ENCODE results near the gene TMX3. TPM values are rescaled to one million over a fixed set of nuclear protein-coding genes. Genes with fewer than 3 reads are reported as not detected.
A peak's percentile ranks its signal among the peaks of the same experiment; 100 is the strongest.

Gene TMX3
- total RNA-seq (2014; rRNA removed; shearing (Covaris generic)) = 32.2 and 80.9 TPM in 2 replicates

GRCh38 chr18:68714712-68715496 is at the start of gene TMX3:
TSS of gene TMX3 (minus strand) at chr18:68715108. CDS start at chr18:68714981, 127 bp downstream.
- in situ Hi-C loops (cut with HindIII; ENCODE audit: low sequenced_read_pairs) = no loop called here
- peak; percentile 90 for DNase-seq (ENCODE audit: low spot score)

DNA sequence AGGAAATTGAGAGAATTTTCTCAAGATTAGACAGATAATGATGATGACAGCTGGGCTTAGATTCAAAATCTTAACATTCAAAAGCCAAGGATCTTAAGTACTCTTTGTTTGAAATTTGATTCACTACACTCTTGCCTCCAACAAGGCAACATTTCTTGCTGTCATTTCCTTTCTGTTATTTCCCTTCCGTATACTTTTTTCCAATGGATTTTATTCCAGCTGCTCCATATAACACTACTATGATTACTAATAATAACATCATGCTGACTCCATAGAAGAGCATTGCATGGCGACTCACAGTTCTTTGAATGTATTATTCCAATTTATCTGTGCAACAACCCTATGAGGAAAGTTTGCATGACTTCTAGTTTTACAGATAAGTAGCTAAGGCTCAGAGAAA is 49.1 kb upstream of the TMX3 start:
- in situ Hi-C loops (cut with HindIII; ENCODE audit: low sequenced_read_pairs) = no loop called here
- no peak for DNase-seq (ENCODE audit: low spot score)

DNA sequence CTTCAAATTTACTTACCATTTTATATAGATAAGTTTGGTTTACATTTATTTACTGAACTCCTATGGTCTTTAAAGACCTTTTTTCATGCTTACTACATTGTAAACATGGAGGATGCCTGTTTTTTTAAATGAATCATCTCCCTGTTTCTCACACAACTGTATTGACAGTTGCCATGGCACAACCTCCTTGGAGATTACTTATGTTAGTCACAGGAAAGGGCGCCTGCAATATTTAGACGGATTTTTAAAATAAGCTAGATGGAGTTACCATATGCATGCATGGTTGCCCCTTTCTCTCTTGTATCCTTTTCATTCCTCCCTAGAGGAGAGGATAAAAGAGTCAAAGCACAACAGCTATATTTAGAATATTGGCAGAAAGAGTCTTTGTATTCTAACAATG is 48.2 kb upstream of the TMX3 start:
- in situ Hi-C loops (cut with HindIII; ENCODE audit: low sequenced_read_pairs) = no loop called here
- no peak for DNase-seq (ENCODE audit: low spot score)

DNA sequence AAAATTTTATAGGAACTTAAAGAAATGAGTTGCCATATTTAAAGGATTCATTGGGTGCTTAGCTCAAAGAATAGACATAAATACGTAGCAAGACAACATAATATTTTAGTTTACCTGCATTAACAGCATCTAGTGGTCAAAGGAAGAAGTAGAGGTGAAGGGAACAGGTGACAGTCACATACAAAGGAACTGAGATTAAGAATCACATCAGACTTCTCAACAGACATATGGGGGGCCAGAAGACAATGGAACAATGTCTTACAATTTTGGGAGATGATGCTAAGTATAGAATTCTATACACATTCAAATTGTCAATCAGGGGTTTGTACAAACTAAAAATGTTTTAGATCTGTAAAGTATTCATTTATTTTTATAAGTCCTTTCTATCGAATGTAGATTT is 44.4 kb upstream of the TMX3 start:
- DNase-seq (ENCODE audit: low spot score) = no peak

DNA sequence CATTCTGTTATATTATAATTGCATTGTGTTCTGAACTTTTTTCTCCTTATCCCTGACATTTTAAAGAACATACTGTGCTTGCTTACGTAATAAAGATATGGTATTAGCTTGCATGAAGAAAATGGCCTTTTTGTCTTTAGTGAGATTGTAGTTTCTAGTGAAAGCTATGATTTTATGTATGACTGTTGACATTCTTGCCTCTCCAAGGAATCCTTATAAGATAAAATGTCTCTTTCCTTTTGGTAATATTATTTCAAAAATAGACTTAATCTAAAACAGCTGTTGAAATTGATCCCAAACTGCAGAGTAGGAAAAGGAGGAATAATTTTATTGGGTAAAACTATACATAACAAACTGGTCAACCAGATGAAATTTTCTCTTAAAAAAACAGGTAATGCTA is 42.2 kb upstream of the TMX3 start:
- in situ Hi-C loops (cut with HindIII; ENCODE audit: low sequenced_read_pairs) = no loop called here
- no peak for DNase-seq (ENCODE audit: low spot score)

More for the DNA sequence above, 44.4 kb upstream of the TMX3 start:
- in situ Hi-C loops (cut with HindIII; ENCODE audit: low sequenced_read_pairs) = no loop called here

DNA sequence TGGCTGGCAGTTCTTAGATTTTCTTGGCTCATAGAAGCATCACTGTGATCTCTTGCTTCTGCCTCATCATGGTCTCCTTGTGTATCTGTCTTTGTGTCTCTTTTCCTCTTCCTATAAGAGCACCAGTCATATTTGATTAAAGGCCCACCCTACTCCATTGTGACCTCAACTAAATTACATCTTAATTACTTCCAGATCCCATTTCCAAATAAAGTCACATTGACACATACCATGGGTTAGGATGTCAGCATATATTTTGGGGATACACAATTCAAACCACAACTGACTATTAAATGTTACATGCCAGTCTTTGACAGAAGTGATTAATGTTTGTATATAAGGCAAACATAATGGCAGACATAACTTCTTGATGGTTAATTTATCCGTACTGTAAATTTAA is 27.3 kb upstream of the TMX3 start:
- in situ Hi-C loops (cut with HindIII; ENCODE audit: low sequenced_read_pairs) = no loop called here

DNA sequence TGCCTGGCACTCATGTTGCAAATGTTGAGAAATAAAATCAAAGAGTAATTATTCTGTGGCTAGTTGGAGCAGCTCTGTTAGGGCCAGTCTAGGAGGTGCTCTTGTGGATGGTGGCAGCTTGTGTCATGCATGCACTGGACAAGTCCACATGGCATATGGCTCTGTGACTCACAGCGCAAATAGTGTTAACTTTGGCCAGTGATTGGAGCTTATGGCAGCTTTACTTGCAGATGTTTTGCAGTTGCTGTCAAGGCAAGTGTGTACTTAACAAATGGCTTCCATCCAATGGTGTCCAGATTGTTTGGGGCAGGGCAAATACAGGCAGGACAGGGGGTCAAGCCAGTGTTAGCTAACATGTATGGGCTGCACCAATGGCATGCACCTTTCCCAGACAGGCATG is 26.1 kb upstream of the TMX3 start:
- in situ Hi-C loops (cut with HindIII; ENCODE audit: low sequenced_read_pairs) = no loop called here
- no peak for DNase-seq (ENCODE audit: low spot score)

More for the DNA sequence above, 27.3 kb upstream of the TMX3 start:
- no peak for DNase-seq (ENCODE audit: low spot score)

GRCh38 chr18:68739462-68739861 is 24.6 kb upstream of the TMX3 start:
- no peak for DNase-seq (ENCODE audit: low spot score)
- in situ Hi-C loops (cut with HindIII; ENCODE audit: low sequenced_read_pairs) = no loop called here

- in situ Hi-C loops (cut with HindIII; ENCODE audit: low sequenced_read_pairs) = no loop called here
- no peak for DNase-seq (ENCODE audit: low spot score)
These were observed 23.7 kb upstream of the TMX3 start for GRCh38 chr18:68738564-68738963.

GRCh38 chr18:68735483-68736343 is 20.8 kb upstream of the TMX3 start:
- DNase-seq (ENCODE audit: low spot score) = peak; percentile 71
- in situ Hi-C loops (cut with HindIII; ENCODE audit: low sequenced_read_pairs) = no loop called here

DNA sequence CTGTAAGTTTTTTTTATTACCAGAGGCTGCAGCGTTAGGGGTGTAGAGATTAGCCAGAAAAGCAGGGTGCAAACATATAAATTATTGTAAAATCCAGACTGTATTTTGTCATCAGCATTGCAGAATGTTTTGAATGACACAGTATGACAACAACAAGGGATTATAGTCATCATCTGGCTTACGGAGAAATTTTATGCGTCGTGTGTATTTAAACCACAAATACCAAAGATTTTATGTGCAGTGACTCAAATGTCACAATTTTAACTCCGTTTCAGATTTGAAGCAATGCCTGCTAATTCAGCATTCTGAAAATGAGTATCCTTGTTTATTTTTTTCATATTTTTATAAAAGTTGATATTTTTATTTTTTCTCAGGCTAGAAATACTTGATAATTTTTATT is 19.4 kb upstream of the TMX3 start:
- in situ Hi-C loops (cut with HindIII; ENCODE audit: low sequenced_read_pairs) = no loop called here
- no peak for DNase-seq (ENCODE audit: low spot score)

- in situ Hi-C loops (cut with HindIII; ENCODE audit: low sequenced_read_pairs) = no loop called here
- no peak for DNase-seq (ENCODE audit: low spot score)
These were observed 18.8 kb upstream of the TMX3 start for GRCh38 chr18:68733707-68734106.

DNA sequence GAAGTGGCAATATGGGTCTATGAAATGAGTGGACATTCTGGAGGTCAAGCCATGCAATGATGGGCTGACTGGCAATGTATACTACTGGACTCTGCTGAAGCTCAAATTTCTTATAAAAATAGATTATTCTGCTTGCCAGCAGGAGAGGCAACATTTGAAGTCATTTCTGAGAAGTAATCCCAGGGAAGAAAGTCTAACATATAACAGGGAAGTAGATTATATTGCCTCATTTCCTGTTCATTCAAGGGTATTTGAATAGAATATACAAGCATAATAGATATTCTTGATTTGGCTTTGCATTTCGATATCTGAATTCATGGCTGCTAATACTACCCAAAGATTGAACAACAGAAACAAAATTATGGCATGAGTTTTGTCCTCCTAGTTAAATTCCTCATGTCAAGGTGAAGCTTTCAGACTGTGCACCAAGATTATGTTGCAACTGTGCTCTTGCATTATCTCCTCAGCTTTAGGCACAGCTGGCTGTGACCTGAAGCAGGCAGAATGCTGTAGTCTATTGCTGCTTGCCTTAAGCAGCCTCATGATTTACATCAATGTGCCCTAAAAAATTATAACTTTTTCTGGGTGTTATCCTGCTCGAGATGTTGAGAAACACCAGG is 13.3 kb upstream of the TMX3 start:
- in situ Hi-C loops (cut with HindIII; ENCODE audit: low sequenced_read_pairs) = no loop called here
- no peak for DNase-seq (ENCODE audit: low spot score)

DNA sequence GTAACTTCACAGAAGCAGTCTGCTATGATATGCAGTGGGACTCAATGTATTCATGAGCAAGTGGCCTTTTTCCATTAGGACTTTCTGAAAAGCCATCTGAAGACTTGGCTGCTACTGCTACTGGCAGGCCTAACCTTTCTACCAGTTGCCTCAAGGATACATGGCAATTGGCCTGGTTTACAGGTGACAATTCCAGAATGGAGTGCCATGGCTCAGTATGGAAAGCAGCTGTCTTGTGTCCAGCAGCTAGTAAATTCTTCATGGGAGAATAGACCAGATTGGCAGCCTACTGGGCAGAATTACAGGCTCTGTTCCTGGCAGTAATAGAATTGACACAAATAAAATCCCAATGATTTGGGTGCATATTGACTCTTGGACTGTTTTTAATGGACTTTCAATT is 12.6 kb upstream of the TMX3 start:
- in situ Hi-C loops (cut with HindIII; ENCODE audit: low sequenced_read_pairs) = no loop called here
- peak; percentile 40 for DNase-seq (ENCODE audit: low spot score)

DNA sequence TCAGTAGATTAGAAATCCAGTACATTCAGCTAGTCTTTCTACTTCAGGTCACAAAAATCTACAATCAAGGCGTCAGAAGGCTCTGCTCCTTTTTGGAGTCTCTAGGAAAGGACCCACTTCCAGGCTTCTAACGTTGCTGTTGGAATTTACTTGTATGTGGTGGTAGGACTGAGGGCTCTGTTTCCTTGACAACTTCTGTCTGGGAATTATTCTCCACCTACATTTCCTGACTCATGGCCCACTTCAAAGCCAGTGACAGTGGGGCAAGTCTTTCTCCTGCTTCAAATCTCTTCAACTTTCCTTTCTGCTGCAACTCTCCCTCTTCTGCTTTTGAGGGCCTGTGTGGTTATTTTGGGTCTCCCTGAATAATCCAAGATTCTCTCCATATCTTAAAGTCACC is 10.4 kb upstream of the TMX3 start:
- DNase-seq (ENCODE audit: low spot score) = no peak
- in situ Hi-C loops (cut with HindIII; ENCODE audit: low sequenced_read_pairs) = no loop called here

DNA sequence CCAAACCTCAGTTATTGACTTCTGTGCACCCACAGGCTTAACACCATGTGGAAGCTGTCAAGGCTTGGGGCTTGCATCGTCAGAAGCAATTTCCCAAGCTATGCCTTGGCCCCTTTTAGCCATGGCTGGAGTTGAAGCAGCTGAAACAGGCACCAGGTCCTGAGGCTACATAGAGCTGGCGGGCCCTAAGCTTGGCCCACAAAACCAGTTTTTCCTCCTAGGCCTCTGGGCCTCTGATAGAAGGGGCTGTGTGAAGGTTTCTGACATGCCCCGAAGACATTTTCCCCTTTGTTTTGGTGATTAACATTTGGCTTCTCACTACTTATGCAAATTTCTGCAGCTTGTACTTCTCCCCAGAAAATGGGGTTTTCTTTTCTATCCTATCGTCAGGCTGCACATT is 9.1 kb upstream of the TMX3 start:
- DNase-seq (ENCODE audit: low spot score) = no peak
- in situ Hi-C loops (cut with HindIII; ENCODE audit: low sequenced_read_pairs) = no loop called here

DNA sequence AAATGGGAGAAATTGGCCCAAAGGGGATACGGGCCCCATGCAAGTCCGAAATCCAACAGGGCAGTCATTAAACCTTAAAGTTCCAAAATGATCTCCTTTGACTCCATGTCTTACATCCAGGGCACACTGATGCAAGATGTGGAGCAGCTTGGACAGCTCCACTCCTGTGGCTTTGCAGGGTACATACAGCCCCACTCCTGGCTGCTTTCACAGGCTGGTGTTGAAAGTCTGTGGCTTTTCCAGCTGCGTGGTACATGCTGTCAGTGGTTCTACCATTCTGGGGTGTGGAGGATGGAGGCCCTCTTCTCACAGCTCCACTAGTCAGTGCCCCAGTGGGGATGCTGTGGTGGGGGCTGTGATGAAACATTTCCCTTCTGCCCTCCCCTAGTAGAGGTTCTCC is 8.6 kb upstream of the TMX3 start:
- DNase-seq (ENCODE audit: low spot score) = no peak
- in situ Hi-C loops (cut with HindIII; ENCODE audit: low sequenced_read_pairs) = no loop called here

GRCh38 chr18:68722821-68723220 is 7.9 kb upstream of the TMX3 start:
- no peak for DNase-seq (ENCODE audit: low spot score)
- in situ Hi-C loops (cut with HindIII; ENCODE audit: low sequenced_read_pairs) = no loop called here

GRCh38 chr18:68721681-68722583 is 7.0 kb upstream of the TMX3 start:
- DNase-seq (ENCODE audit: low spot score) = no peak
- in situ Hi-C loops (cut with HindIII; ENCODE audit: low sequenced_read_pairs) = no loop called here

All from G401 (cell line).